Uterus (tissue), 2 donors: ENCODE data around the gene MICALL1.

Experiments used
- POLR2A ChIP-seq, 2 donors: fragments of 450-650 bp; IDR thresholded peaks; one replicate each; pipeline ENCODE4 v1.6.1; 2016; ENCODE audit warnings: antibody characterized with exemption in 2 of 2, mild to moderate bottlenecking in 1 of 2, moderate library complexity in 1 of 2
- TF ChIP-seq, protein P1 (sequence below), 4 experiments: fragments of 200-600 bp in 2 of 4; fragments of 450-650 bp in 2 of 4; sonication (generic) in 2 of 4; IDR thresholded peaks; one replicate each; pipeline ENCODE4 v1.5.1; 2016 to 2019; ENCODE audit warnings: antibody characterized with exemption in 4 of 4, mild to moderate bottlenecking in 2 of 4, moderate library complexity in 1 of 4

DNA sequence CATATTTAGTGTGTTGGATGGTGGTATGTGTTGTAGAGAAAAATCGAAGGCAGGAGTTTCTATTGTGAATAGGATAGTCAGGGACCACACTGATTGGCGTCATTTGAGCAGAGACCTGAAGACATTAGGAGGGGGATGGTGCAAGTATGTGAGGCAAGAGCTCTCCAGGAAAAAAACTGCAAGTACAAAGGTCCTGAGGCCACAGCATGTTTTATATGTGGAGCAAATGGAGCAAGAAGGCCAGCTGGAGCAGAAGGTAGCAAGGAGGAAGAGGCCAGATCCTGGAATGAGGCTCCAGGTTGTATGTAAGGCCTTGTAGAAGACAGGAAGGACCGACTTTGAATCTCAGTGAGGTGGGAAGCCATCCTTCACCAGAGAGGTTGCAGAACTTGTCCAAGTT, 14.2 kb upstream of the MICALL1 start:
- TF ChIP-seq POLR2A (IDR thresholded peaks at IDR 0.05) = no peak
- TF ChIP-seq, protein P1, sequence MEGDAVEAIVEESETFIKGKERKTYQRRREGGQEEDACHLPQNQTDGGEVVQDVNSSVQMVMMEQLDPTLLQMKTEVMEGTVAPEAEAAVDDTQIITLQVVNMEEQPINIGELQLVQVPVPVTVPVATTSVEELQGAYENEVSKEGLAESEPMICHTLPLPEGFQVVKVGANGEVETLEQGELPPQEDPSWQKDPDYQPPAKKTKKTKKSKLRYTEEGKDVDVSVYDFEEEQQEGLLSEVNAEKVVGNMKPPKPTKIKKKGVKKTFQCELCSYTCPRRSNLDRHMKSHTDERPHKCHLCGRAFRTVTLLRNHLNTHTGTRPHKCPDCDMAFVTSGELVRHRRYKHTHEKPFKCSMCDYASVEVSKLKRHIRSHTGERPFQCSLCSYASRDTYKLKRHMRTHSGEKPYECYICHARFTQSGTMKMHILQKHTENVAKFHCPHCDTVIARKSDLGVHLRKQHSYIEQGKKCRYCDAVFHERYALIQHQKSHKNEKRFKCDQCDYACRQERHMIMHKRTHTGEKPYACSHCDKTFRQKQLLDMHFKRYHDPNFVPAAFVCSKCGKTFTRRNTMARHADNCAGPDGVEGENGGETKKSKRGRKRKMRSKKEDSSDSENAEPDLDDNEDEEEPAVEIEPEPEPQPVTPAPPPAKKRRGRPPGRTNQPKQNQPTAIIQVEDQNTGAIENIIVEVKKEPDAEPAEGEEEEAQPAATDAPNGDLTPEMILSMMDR (IDR thresholded peaks at IDR 0.05) = no peak
